NB4 (cell line): ENCODE data around the gene MARK1.
A peak's percentile ranks its signal among the peaks of the same experiment; 100 is the strongest.

Experiments used
- DNase-seq: peaks from one replicate; pipeline ENCODE4 v3.0.0; 2010; ENCODE audit warnings: low read depth
- H3K4me3 ChIP-seq: one replicate; pipeline ENCODE4 v1.5.1; 2011; ENCODE audit warnings: mild to moderate bottlenecking, low read depth, low read length, moderate library complexity
- MYC ChIP-seq: IDR thresholded peaks from 2 replicates; pipeline ENCODE4 v1.6.1; 2011; ENCODE audit warnings: low read depth, low read length
- POLR2A ChIP-seq: IDR thresholded peaks from 2 replicates; pipeline ENCODE4 v1.6.1; 2011; ENCODE audit warnings: mild to moderate bottlenecking; ENCODE audit not compliant: insufficient read length; ENCODE audit errors: extremely low read depth
- TF ChIP-seq, protein P1 (sequence below): IDR thresholded peaks from 2 replicates; pipeline ENCODE4 v1.6.1; 2011; ENCODE audit warnings: low read depth, low read length
- TF ChIP-seq, protein P2 (sequence below): IDR thresholded peaks from one replicate; pipeline ENCODE4 v1.5.1; 2012; ENCODE audit warnings: low read depth, low read length

Gene MARK1

GRCh38 chr1:220556641-220557040 is 28.7 kb downstream of the MARK1 start:
- no peak overlapping the region for H3K4me3 ChIP-seq
- DNase-seq = no peak
- no peak for TF ChIP-seq MYC
- TF ChIP-seq, protein P1, sequence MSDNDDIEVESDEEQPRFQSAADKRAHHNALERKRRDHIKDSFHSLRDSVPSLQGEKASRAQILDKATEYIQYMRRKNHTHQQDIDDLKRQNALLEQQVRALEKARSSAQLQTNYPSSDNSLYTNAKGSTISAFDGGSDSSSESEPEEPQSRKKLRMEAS = no peak
- no peak for TF ChIP-seq POLR2A
- TF ChIP-seq, protein P2, sequence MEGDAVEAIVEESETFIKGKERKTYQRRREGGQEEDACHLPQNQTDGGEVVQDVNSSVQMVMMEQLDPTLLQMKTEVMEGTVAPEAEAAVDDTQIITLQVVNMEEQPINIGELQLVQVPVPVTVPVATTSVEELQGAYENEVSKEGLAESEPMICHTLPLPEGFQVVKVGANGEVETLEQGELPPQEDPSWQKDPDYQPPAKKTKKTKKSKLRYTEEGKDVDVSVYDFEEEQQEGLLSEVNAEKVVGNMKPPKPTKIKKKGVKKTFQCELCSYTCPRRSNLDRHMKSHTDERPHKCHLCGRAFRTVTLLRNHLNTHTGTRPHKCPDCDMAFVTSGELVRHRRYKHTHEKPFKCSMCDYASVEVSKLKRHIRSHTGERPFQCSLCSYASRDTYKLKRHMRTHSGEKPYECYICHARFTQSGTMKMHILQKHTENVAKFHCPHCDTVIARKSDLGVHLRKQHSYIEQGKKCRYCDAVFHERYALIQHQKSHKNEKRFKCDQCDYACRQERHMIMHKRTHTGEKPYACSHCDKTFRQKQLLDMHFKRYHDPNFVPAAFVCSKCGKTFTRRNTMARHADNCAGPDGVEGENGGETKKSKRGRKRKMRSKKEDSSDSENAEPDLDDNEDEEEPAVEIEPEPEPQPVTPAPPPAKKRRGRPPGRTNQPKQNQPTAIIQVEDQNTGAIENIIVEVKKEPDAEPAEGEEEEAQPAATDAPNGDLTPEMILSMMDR = no peak

DNA sequence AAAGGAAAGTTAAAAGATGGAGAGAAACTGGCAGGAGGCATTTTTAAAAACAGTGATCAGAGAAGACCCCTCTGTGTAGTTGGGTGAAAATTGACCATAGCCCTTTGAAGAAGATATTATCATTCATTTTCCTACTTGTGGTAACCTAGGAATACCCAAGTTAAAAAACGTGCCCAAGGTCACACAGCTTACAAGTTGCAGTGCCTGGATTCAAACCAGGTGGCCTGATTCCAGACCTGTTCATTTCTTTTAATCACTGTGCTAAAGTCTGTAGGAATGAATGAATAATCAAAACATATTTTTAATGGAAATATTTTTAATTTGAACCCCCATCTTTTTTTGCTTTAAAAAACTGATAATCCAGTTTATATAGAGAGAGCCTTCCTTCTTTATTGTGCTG is 35.6 kb downstream of the MARK1 start:
- no peak overlapping the region for H3K4me3 ChIP-seq
- no peak for DNase-seq
- TF ChIP-seq MYC (no peak), POLR2A (no peak)
- TF ChIP-seq, protein P1 = no peak
- TF ChIP-seq, protein P2 = no peak

GRCh38 chr1:220564216-220564615 is 36.3 kb downstream of the MARK1 start:
- H3K4me3 ChIP-seq = no peak overlapping the region
- TF ChIP-seq, protein P1 = no peak
- TF ChIP-seq POLR2A = no peak
- TF ChIP-seq, protein P2 = no peak
- TF ChIP-seq MYC = no peak
- no peak for DNase-seq

GRCh38 chr1:220565670-220566069 is 37.7 kb downstream of the MARK1 start:
- no peak for DNase-seq
- no peak overlapping the region for H3K4me3 ChIP-seq
- no peak for TF ChIP-seq POLR2A
- no peak for TF ChIP-seq MYC
- TF ChIP-seq, protein P1 = no peak
- TF ChIP-seq, protein P2 = no peak

DNA sequence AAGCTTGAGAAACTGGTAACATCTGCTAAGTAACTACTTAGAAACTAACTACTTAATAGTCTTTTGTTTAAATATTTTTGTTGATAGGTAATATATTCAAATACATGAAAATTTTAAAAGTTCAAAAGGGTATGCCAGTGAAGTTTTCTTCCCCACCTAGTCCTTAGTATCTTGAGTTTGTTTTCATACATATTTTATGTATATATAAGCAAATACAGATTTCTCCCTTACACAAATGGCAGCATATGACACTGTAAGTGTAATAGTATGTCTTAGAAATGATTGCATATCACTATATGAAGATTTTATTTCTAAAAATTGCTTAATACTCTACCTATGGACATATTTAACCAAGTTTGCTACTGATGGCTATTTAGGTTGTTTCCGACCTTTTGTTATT is 38.9 kb downstream of the MARK1 start:
- H3K4me3 ChIP-seq = no peak overlapping the region
- no peak for DNase-seq
- no peak for TF ChIP-seq POLR2A
- TF ChIP-seq, protein P1 = no peak
- no peak for TF ChIP-seq MYC
- TF ChIP-seq, protein P2 = no peak

DNA sequence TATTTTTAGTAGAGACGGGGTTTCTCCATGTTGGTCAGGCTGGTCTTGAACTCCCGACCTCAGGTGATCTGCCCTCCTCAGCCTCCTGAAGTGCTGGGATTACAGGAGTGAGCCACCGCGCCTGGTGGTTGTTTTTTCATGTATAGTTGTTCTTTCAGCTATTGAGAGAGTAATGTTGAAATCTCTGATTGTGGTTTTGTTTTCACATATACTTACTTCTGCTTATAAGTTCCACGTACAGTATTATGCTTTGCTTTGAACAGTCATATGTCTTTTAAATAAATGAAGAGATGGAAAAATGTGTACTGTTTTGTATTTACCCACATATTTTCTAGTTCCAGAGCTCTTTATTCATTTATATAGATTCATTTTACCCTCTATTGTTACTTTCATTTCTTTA is 44.5 kb downstream of the MARK1 start:
- DNase-seq = peak; percentile 25
- TF ChIP-seq POLR2A (no peak), MYC (no peak)
- TF ChIP-seq, protein P2 = no peak
- TF ChIP-seq, protein P1 = no peak
- no peak overlapping the region for H3K4me3 ChIP-seq
